CD4-positive, alpha-beta T cell treated with Interleukin-6 at 100 ng/mL for 8 hours (primary cell): ENCODE data around the gene TOMM34.

Experiments
- DNase-seq: peaks from one replicate; pipeline ENCODE4 v3.0.0-alpha.2; 2020; ENCODE audit warnings: mixed read lengths, low spot score

TOMM34 gene

GRCh38 chr20:44930517-44931168 is 29.6 kb downstream of the TOMM34 start:
- no peak for DNase-seq

GRCh38 chr20:44928595-44928994 is 31.6 kb downstream of the TOMM34 start:
- DNase-seq = no peak

GRCh38 chr20:44924541-44924940 is 35.7 kb downstream of the TOMM34 start:
- DNase-seq = no peak

- DNase-seq = no peak
These were observed 38.8 kb downstream of the TOMM34 start for GRCh38 chr20:44921447-44921846.

GRCh38 chr20:44918761-44919160 is 41.4 kb downstream of the TOMM34 start:
- no peak for DNase-seq

GRCh38 chr20:44918342-44918741 is 41.9 kb downstream of the TOMM34 start:
- DNase-seq = no peak

GRCh38 chr20:44917399-44917798 is 42.8 kb downstream of the TOMM34 start:
- DNase-seq = no peak

- DNase-seq = no peak
These were observed 43.6 kb downstream of the TOMM34 start for GRCh38 chr20:44916586-44916985.

GRCh38 chr20:44914924-44915323 is 45.3 kb downstream of the TOMM34 start:
- DNase-seq = no peak

- no peak for DNase-seq
These were observed 48.0 kb downstream of the TOMM34 start for GRCh38 chr20:44912189-44912588.

- peak; percentile 31 for DNase-seq
These were observed 48.8 kb downstream of the TOMM34 start for GRCh38 chr20:44911264-44911921.

GRCh38 chr20:44910690-44911262 is 49.4 kb downstream of the TOMM34 start:
- DNase-seq = no peak

GRCh38 chr20:44909872-44910689 is 50.1 kb downstream of the TOMM34 start, which contains the start of gene PABPC1L:
Gene PABPC1L, plus strand, starts transcription at chr20:44910060. Its CDS starts 84 bp downstream, at chr20:44910144.
- peak; percentile 79 for DNase-seq

GRCh38 chr20:44908987-44909871 is 51.0 kb downstream of the TOMM34 start:
- no peak for DNase-seq

GRCh38 chr20:44904377-44904776 is 55.8 kb downstream of the TOMM34 start:
- no peak for DNase-seq

GRCh38 chr20:44901974-44902373 is 58.2 kb downstream of the TOMM34 start:
- no peak for DNase-seq

- no peak for DNase-seq
These were observed 59.9 kb downstream of the TOMM34 start for GRCh38 chr20:44900231-44900854.

- DNase-seq = no peak
These were observed 63.1 kb downstream of the TOMM34 start for GRCh38 chr20:44897133-44897532.

- DNase-seq = no peak
These were observed 63.6 kb downstream of the TOMM34 start for GRCh38 chr20:44896583-44896982.

GRCh38 chr20:44894959-44895358 is 65.2 kb downstream of the TOMM34 start:
- no peak for DNase-seq
